ENCODE measurements around the gene SCMH1. TPM values are rescaled to one million over a fixed set of nuclear protein-coding genes. Genes with fewer than 3 reads are reported as not detected.
A peak's percentile ranks its signal among the peaks of the same experiment; 100 is the strongest.

The SCMH1 gene
- total RNA-seq, 1 experiment from 2014 or later: 28.0 TPM

DNA sequence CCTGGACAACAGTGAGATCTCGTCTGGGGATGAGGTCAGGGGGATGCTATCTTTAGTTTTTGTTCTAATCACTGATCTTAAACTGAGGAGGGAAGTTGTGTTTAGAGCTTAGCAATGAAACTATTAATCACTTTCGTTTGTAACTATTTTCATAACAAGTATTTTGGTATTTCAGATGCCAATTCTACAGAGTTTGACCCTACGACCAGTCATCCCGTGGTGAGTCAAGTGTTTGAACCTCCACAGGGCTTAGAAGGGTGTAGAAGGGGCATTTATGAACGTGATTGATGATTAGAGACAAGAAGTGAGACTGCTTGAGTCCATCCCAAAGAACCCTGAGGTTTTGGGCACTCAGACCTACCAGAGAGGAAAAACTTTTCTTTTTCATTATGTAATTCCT lies 236.2 kb downstream of the SCMH1 start (continued):
- TF ChIP-seq MAX (IDR thresholded peaks at IDR 0.05): no peak

- Histone ChIP-seq H4K20me1 (ENCODE audit: insufficient read depth) (peaks cover 19% of the 10 kb centered on the region; the same call in 1 of the 2 replicates), H3K4me2 (ENCODE audit: low read length) (peak overlapping the region; percentile 27; the same call in 1 of the 2 replicates), H2AFZ (ENCODE audit: low read depth, low read length, poor library complexity, severe bottlenecking) (no peak overlapping the region), H3K27ac (ENCODE audit: low read depth, low read length) (peak overlapping the region; percentile 28; the same call in 1 of the 2 replicates), H3K36me3 (ENCODE audit: control insufficient read depth in 1 of 2, insufficient read depth in 2 of 2, low read length in 2 of 2) (peaks cover 55 to 84% of the 10 kb centered on the region in 2 experiments), H3K4me3 (replicated peaks in 1 of 2; ENCODE audit: low read depth in 1 of 2, low read length in 2 of 2) (no peak overlapping the region), H3K27me3 (ENCODE audit: insufficient read depth, low read length) (no peaks in the 10 kb centered on the region), H3K79me2 (ENCODE audit: insufficient read depth, low read length) (peaks cover 86% of the 10 kb centered on the region), H3K9ac (ENCODE audit: low read length) (0 out of 2 replicates have a peak overlapping the region, but pooled peaks have one; percentile 1), H3K9me2 (ENCODE audit: insufficient read depth) (no peaks in the 10 kb centered on the region), H3K4me1 (ENCODE audit: control insufficient read depth in 1 of 2, insufficient read depth in 2 of 2, low read length in 2 of 2) (peaks cover 12 to 23% of the 10 kb centered on the region in 2 experiments), H3K9me3 (ENCODE audit: control insufficient read depth in 1 of 2, insufficient read depth in 1 of 2, low read depth in 1 of 2, low read length in 2 of 2) (no peaks in the 10 kb centered on the region)
- peak; percentile 97 for ATAC-seq
- ChIA-PET RAD21 (ENCODE audit: low non-redundant PET in 1 of 2, low total read pairs in 2 of 2, uncharacterized antibody in 2 of 2, unreplicated experiment in 2 of 2) (interaction anchor here (0.9 to 1.1 kb wide), 2 partner anchors 51 to 141 kb away, joined by 3 to 5 read pairs; partner anchors contain the start of gene CITED4 (in 1 of the 2)), POLR2A (no interaction called here), CTCF (interaction anchor here (0.8 to 2.0 kb wide), 6 partner anchors 9 to 471 kb away, joined by 3 to 11 read pairs (median 4); partner anchors contain the start of gene CTPS1)
- BruUV-seq (replicated peaks): no TSS peak
- DNase-seq (ENCODE audit: low read depth, low spot score): peak; percentile 92
- intact Hi-C loops (cut with micrococcal nuclease): loop anchor here (1.0 kb wide), 1 partner anchor 155 kb away; no protein-coding TSS in a partner anchor
- TF ChIP-seq POLR2AphosphoS5 (IDR thresholded peaks at IDR 0.05; ENCODE audit: low read depth, low read length): peak; percentile 58; the same call in 1 of the 2 replicates
- no peak for TF ChIP-seq ZNF274 (IDR thresholded peaks at IDR 0.05; ENCODE audit: low read depth, low read length)
- no peak for TF ChIP-seq SRF (IDR thresholded peaks at IDR 0.05; ENCODE audit: low read depth)
- no peak for TF ChIP-seq POLR2A (IDR thresholded peaks at IDR 0.05; ENCODE audit: borderline replicate concordance, extremely low read depth, insufficient read depth, insufficient read length)
- TF ChIP-seq MAX (IDR thresholded peaks at IDR 0.05): peak; percentile 97
- TF ChIP-seq YY1 (IDR thresholded peaks at IDR 0.05; ENCODE audit: extremely low read depth, insufficient replicate concordance, low read depth, low read length): no peak
- TF ChIP-seq JUND (IDR thresholded peaks at IDR 0.05): peak; percentile 46
- TF ChIP-seq ZFX (IDR thresholded peaks at IDR 0.05): no peak
- TF ChIP-seq, protein P1, sequence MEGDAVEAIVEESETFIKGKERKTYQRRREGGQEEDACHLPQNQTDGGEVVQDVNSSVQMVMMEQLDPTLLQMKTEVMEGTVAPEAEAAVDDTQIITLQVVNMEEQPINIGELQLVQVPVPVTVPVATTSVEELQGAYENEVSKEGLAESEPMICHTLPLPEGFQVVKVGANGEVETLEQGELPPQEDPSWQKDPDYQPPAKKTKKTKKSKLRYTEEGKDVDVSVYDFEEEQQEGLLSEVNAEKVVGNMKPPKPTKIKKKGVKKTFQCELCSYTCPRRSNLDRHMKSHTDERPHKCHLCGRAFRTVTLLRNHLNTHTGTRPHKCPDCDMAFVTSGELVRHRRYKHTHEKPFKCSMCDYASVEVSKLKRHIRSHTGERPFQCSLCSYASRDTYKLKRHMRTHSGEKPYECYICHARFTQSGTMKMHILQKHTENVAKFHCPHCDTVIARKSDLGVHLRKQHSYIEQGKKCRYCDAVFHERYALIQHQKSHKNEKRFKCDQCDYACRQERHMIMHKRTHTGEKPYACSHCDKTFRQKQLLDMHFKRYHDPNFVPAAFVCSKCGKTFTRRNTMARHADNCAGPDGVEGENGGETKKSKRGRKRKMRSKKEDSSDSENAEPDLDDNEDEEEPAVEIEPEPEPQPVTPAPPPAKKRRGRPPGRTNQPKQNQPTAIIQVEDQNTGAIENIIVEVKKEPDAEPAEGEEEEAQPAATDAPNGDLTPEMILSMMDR (IDR thresholded peaks at IDR 0.05 in 2 of 3, conservative IDR thresholded peaks at IDR 0.05 in 1 of 3; ENCODE audit: borderline replicate concordance in 1 of 3, insufficient read depth in 1 of 3, low read depth in 2 of 3, low read length in 2 of 3): peak; percentile 47 to 50 (median 49); a peak in 5 of 6 replicates
- peak; percentile 63 for TF ChIP-seq TCF7L2 (IDR thresholded peaks at IDR 0.05; ENCODE audit: borderline replicate concordance, extremely low read depth, insufficient read depth, insufficient read length)
- no peak for TF ChIP-seq REST (IDR thresholded peaks at IDR 0.05; ENCODE audit: low read depth)
- no peak for TF ChIP-seq EGR1 (IDR thresholded peaks at IDR 0.05; ENCODE audit: low read depth)
- TF ChIP-seq ATF3 (IDR thresholded peaks at IDR 0.05): no peak
- no peak for TF ChIP-seq ELF1 (IDR thresholded peaks at IDR 0.05; ENCODE audit: borderline replicate concordance, low read depth)
- no peak for TF ChIP-seq FOSL1 (IDR thresholded peaks at IDR 0.05; ENCODE audit: low read depth)
- no peak for TF ChIP-seq CEBPB (IDR thresholded peaks at IDR 0.05; ENCODE audit: low read depth)
- TF ChIP-seq SP1 (IDR thresholded peaks at IDR 0.05; ENCODE audit: low read depth): peak; percentile 51; the same call in 1 of the 2 replicates
- TF ChIP-seq EZH2 (IDR thresholded peaks at IDR 0.05): no peak
- peak; percentile 86 for TF ChIP-seq CBX3 (IDR thresholded peaks at IDR 0.05; ENCODE audit: low read depth)
- no peak for TF ChIP-seq EZH2phosphoT487 (IDR thresholded peaks at IDR 0.05; ENCODE audit: borderline replicate concordance)
Observed at GRCh38 chr1:41003640-41004220, 238.4 kb downstream of the SCMH1 start.
